GM18505 (cell line): ENCODE results near the gene CLIC5.

ENCODE experiments used
- ATAC-seq: cut with Tn5 transposase; IDR thresholded peaks from one replicate; pipeline ENCODE4 v1.9.1; 2021; ENCODE audit not compliant: unreplicated experiment
- POLR2A ChIP-seq: IDR thresholded peaks from 4 replicates; pipeline ENCODE4 v1.6.1; 2011; ENCODE audit warnings: borderline replicate concordance; ENCODE audit not compliant: insufficient read depth, insufficient read length; ENCODE audit errors: extremely low read depth

CLIC5 gene

DNA sequence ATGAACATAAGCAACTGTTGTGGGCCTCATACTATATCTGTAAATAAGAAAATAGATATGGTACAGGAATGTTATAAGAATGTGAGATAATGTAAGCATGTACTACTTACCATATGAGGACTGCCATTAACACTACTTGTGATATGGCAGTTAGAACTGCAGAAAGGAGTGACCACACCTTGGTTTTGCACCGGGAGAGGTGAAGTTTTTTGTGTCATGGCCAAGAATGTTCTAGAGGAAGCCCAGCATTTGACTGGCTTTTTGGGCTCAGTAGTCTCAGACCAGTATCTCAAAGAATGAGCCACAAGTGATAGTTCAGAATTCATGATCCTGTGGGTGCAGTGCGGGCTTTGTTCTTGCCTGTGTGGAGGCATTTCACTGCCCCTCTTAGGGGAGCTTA lies 123.5 kb downstream of the CLIC5 start:
- no peak for TF ChIP-seq POLR2A

DNA sequence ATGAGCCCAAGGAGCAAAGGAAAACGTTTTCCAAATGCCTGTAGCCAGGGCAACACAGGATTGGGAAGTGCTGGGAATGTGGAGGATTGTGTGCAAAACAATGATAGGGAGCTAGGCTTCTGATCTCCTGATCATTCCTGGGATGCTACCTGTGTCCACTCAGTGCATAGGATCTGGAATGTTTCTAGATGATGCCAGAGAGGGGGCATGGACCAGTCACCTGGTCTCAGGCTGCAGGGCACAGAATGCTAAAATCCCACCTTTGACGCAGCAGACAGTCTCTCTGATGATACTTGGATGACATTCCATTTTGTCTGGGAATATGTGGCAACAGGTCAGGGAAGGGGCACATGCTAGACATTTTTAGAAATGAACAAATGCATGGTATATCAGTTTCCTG lies 128.9 kb downstream of the CLIC5 start:
- no peak for ATAC-seq
- no peak for TF ChIP-seq POLR2A

More for the DNA sequence above, 123.5 kb downstream of the CLIC5 start:
- no peak for ATAC-seq

DNA sequence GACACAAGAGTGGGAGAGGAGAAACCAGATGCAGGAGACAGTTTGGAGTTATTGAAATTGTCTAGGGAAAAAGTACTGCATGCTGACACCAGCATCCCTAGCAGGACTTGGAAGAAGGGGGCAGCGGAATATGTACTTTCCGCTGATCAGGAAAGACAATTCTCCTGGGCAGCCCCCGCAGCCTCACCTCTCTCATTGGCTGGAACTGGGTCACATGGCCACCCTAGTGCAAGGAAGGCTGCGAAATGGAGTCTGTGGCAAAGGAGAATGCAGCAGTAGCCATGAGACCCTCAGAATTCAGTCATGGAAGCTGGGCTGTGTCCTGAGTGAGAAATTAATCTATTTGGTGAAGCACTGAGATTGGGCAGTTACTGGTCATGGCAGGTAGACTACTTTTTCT lies 131.3 kb downstream of the CLIC5 start:
- no peak for ATAC-seq
- TF ChIP-seq POLR2A = no peak

DNA sequence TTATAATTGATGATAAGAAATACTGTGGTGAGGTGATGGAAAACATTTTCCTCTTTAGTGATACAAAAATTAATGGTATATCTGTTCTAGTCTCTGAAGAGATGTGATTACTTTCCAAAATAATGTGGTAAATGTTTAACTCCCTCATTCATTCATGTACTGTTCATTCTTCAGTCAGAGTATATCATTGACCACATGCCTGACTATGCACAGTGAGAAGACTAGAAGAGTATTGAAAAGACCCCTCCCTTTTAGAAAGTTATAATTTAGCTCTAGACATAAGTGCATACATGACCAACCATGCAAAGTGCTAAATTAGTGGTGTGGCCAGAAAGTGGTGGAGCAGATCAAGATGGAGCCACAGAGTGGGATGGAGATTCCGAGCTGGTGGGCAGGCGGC lies 133.0 kb downstream of the CLIC5 start:
- TF ChIP-seq POLR2A = no peak
- ATAC-seq = no peak

DNA sequence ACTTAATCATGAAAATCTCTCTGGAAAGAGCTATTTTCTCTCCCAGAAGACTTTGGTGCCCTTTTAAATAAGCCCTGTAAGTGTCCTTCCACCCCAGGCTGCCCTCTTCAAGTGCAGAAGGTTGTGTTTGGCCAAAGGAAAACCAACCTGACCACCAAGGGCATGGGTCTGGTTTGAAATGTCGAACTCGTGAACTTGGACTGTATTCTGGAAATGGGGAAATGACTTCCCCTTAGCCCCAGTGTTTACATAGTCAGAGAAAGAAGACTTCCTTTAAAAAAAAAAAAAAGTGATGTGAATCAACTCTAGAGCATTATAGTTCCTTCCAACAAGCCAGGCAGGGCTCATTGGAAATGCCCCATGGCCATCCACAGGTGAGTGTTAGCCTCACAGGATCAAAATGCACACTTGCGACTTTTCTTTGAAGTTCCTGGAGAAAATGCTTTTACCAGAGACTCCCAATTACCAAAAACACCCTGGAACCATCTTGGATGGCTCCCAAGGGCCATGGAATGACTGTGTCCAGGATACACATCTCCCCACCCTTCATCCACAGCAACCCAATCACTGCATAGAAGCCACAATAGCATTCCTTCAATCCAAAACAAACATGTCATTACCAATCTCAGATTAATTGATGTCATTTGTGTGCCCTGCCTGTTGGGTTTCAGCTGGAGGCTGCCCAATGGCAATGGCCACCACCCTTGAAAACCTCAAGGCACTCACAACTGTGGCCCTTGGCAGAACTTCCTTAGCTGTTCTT lies 133.8 kb downstream of the CLIC5 start:
- no peak for ATAC-seq
- no peak for TF ChIP-seq POLR2A

DNA sequence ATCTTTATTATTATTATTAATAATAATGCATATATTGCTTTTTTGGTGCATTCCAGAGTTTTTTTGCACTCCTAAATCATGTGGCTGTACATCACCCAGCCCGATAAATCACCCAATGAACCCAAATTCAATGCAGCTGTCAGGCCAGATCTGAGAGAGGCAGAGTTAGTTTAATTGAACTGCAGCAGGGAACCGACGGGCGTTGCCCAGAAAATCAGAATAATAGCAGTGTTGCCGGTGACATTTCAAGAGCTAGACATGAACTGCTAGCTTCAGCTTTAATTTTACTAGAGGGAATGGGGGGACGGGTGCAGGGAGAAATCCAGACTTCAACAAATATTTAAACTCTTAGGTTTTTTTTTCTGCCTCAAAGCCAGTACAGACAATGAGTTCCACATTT lies 135.0 kb downstream of the CLIC5 start:
- no peak for TF ChIP-seq POLR2A
- no peak for ATAC-seq

DNA sequence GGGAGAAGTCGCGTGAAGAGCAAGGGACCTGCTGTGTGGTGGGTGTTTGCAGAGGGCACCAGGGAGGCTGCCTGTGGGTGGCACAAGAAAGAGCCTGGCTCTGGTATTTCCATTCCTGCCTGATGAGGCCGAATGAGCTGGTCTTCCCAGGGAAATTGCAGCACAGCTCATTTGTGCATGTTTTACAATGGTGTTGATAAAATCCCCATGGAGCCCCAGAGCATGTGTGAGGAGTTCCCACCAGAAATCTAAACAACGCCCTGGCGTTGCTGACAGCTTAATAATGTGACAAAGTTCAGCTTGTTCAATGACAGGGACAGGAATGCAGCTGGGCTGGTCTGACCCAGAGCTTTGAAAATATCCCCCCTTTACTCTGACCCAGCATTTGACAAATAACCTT lies 135.5 kb downstream of the CLIC5 start:
- TF ChIP-seq POLR2A = no peak
- ATAC-seq = no peak

DNA sequence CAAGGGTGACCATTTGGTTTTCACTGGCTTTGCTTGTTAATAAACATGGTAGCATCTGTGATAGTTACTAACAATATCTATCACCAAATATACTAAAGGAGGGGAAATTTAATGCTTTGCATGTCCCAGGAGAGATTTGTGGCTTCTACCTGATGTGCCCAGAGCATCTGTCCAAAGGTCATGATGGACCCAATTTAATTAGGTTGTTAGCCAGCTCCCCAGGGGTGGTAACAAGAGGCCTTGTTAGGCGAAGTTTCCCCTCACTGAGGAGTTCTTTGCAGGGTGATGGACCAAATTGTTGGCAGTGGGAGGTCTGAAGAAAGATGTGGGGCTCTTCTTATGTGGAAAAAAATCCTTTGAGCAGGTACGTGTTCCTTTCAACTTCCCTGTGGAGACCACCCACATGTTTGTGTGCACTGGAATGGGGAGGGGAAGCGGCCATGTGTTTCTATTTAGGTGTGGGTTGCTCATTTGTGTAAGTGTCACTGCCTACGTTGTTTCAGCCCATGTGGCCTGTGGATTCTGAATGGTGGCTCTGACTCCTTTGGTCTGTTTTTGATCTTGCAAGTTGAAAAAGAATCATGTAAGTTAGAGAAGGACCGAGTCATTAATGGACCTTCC lies 137.6 kb downstream of the CLIC5 start:
- TF ChIP-seq POLR2A = no peak
- ATAC-seq = no peak

DNA sequence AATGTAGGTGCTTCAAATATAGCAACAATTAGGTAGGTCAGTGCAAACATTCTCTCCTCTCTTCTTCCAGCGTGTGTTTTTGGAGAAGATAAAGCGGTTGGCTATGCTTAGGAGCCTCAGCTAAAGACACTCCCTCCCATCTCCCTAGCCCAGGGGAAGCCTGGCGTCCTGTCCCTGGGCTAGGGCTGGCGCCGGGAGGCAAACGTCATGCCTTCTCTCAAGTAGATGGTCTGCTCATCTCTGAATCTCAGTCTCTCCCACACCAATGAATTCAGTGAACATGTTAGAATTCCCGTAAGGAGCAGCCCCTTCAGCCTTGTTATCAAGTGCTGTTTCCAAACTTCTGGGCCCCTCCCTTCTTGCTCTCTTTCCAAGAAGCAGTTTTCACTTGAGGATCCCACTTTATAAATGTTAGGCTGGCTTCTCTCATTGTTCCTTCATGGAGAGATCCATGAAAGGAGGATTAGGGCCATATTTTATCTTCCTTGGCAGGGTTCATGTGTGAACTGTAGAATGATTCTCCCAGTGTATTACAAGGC lies 142.8 kb downstream of the CLIC5 start:
- no peak for ATAC-seq
- TF ChIP-seq POLR2A = no peak

DNA sequence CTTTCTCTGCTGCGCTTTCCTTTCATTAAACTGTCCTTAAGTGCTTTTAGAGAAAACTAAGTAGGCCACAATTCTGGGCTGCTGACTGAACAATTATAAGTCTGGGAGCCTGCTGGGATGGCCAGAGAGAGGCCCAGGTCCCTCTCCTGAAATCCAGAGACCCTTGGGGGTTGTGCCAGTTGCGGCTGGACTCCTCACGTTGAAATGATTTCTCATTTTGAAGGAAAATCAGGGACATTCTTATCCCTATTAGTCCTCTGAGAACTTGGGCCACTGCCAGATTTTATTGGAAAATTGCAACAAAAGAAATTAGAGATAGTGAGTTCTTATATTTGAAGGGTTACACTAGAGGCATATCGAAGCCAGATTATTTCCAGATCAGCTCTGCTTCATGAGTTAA lies 145.1 kb downstream of the CLIC5 start:
- no peak for ATAC-seq
- TF ChIP-seq POLR2A = no peak

DNA sequence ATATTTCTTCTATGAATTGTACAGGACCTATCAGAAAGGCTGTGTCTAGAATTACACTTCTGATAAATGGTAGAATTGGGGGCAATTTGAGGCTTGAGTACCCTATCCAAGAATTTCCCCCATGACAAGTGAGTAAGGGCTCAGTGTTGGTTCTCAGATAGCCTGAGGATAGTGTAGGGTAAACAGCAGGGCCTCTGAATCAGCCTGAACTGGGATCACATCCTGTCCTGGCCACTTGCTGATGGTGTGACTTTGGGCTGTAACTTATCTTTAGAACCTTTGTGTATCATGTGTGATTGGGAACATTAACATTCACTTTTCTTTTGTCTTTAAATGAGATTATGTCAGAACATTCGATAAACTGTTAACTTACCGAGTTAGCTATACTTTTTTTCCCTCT lies 151.0 kb downstream of the CLIC5 start:
- TF ChIP-seq POLR2A = no peak
- no peak for ATAC-seq

DNA sequence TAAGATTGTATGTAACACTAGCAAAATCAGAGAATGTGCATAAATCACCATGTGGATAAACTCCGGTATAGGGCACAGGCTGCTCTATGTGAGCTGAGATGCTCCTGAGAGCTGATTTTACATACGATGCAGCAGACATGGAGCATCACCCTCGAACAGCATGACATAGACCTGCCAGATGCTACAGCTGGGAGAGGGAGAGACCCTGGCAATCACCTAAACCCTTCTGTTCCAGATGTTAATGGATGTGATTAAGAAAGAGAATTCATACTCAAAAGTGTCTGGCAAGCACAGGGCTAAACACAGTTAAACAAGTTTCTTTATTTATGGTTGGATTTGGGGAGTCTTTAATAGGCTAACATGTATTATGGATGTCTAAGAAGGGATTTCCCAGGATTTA lies 157.0 kb downstream of the CLIC5 start:
- no peak for TF ChIP-seq POLR2A
- ATAC-seq = no peak

DNA sequence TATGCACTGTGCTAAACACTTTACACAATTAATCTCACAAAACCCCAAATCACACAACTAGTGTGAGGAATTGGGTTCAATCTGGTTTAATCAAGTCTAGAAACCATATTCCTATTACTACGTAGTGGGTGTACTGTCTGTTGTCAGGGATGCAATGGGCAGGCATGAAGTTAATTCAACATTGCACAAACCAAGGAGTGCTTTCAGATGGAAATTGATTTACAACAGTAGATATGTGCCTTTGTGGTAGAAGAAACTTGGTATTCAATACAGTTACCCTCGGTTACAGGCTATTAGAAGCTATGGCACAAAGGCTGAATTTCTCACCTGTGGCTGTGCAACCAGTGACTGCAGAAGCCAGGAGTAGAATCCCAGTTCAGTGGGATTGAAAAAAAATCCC lies 157.8 kb downstream of the CLIC5 start:
- no peak for TF ChIP-seq POLR2A
- ATAC-seq = no peak

DNA sequence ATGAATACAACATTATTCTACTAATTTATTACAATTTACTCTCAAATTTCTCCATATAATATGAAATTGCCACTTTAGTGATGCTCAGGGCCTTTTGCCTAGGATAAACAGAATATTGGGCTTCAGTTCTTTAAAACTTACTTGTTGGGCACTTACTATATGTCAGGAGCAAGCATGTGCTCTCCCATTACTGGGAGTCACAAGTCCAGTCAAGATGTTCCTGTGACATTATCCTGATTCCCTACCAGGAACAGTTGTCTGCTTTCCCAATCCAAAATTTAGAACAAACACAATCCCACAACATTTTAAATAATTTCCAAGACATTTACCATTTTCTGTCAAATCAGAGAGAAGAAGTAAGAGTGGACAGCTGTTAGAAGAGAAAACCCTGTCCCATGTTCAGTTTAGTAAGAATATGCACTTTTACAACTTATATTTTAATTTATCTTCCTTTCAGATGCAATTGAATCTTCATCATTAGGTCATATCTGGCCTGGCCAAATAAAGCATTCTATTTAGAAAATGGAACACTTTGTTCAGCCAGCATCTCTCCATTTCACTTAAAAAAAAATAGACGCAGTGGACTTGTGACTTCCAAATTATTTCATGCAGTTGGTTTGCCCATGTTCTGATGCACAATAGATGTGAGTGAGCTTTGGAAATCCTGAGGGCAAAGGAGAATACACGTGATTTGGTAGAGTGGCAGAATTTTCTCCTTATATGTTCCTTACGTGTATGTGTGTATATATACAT lies 159.8 kb downstream of the CLIC5 start:
- TF ChIP-seq POLR2A = no peak
- ATAC-seq = no peak

DNA sequence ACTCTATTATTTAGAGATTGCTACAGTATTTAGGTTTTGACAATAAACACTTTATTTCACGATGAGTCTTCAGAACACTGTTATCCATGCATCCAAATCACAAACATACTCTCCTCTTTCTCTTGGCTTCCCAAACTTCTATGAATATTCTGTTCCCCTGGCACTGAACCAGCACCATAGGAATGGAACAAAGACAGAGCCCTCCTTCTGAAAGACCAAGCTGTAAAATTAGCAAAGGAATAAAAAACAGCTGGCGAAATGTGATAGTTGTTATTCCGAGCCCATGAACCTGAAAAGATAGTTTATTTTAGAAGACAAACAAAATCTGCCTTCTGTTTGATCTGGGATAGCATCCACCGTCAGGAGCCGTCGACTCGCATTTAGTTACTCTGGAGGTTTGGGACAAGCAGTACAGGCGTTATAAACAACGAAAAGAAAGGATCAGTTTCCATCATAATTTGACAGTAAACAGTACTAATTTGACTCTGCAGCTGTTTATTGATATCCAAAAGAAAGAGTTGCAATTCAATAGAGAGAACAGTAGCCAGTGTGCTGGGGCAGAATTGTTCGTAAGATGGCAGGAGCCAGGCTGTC lies 161.4 kb downstream of the CLIC5 start:
- ATAC-seq = no peak
- no peak for TF ChIP-seq POLR2A
